Neutrophil (primary cell): ENCODE measurements around the gene SRRM4.

Experiments used
- H3K27ac ChIP-seq: fragments of 200-600 bp; sonication (generic); 2 replicates; pipeline ENCODE4 v1.5.1; 2016; ENCODE audit warnings: mild to moderate bottlenecking, moderate library complexity
- H3K27me3 ChIP-seq: fragments of 200-600 bp; sonication (generic); 2 replicates; pipeline ENCODE4 v1.6.0; 2016; ENCODE audit warnings: mild to moderate bottlenecking
- H3K36me3 ChIP-seq: fragments of 200-600 bp; sonication (generic); 2 replicates; pipeline ENCODE4 v1.5.1; 2017
- H3K4me1 ChIP-seq, 2 experiments: fragments of 200-600 bp in 1 of 2; sonication (generic) in 1 of 2; 1 replicate in 1 of 2; 2 replicates in 1 of 2; pipeline versions ENCODE4 v1.5.1 to v1.6.1; 2013 to 2016; ENCODE audit warnings: low read depth in 1 of 2, low read length in 1 of 2, mild to moderate bottlenecking in 1 of 2, moderate library complexity in 1 of 2; ENCODE audit not compliant: control insufficient read depth in 1 of 2, insufficient read depth in 1 of 2
- H3K4me3 ChIP-seq, 2 experiments: fragments of 200-600 bp in 1 of 2; sonication (generic) in 1 of 2; 1 replicate in 1 of 2; 2 replicates in 1 of 2; pipeline ENCODE4 v1.5.1; 2013 to 2016; ENCODE audit warnings: low read depth in 1 of 2, low read length in 1 of 2, mild to moderate bottlenecking in 1 of 2, moderate library complexity in 1 of 2
- H3K9me3 ChIP-seq: fragments of 200-600 bp; sonication (generic); 2 replicates; pipeline ENCODE4 v1.5.1; 2016
- TF ChIP-seq, protein P1 (sequence below): fragments of 200-600 bp; sonication (generic); IDR thresholded peaks from 2 replicates; pipeline ENCODE4 v1.5.1; 2016; ENCODE audit warnings: antibody characterized with exemption

The SRRM4 gene

DNA sequence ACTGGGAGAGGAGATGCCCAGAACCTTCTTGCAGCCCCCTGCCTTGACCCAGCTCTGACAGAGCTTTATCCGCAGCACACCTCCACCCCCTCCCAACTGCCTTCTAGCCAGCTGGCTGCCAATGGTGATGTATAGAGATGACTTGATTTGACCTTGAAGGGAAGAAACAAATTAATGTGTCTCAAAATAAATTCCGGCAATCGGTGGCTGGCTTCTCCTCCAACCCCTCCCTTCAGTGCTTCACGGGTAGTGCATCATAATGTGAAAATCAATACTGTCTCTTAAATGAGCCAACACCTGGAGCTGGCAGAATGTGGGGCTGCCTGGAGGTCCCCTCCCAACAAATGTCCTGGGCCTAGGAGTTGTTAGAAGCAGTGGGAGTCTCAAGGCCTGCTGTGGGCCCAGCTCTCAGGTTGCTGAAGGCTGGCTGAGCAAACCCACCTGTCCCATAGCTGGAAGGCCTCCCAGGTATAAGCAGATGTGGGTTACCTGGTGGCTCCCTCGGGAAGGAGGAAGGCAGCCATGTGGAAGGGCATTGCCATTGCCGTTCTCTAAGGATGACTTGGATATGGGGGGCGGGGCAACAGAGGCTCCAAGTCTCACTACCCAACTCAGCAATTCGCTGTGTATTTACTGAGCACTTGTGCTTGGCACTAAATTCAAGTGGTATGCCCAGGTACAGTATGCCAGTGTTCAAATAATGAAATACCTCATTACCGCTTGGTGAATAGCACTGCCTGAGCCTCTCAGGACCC lies 220.6 kb downstream of the SRRM4 start:
- TF ChIP-seq, protein P1, sequence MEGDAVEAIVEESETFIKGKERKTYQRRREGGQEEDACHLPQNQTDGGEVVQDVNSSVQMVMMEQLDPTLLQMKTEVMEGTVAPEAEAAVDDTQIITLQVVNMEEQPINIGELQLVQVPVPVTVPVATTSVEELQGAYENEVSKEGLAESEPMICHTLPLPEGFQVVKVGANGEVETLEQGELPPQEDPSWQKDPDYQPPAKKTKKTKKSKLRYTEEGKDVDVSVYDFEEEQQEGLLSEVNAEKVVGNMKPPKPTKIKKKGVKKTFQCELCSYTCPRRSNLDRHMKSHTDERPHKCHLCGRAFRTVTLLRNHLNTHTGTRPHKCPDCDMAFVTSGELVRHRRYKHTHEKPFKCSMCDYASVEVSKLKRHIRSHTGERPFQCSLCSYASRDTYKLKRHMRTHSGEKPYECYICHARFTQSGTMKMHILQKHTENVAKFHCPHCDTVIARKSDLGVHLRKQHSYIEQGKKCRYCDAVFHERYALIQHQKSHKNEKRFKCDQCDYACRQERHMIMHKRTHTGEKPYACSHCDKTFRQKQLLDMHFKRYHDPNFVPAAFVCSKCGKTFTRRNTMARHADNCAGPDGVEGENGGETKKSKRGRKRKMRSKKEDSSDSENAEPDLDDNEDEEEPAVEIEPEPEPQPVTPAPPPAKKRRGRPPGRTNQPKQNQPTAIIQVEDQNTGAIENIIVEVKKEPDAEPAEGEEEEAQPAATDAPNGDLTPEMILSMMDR = no peak
- H3K9me3 ChIP-seq = no peaks in the 10 kb centered on the region
- H3K27ac ChIP-seq = no peak overlapping the region
- H3K27me3 ChIP-seq = no peaks in the 10 kb centered on the region
- H3K4me1 ChIP-seq = no peaks in the 10 kb centered on the region
- no peak overlapping the region for H3K4me3 ChIP-seq
- no peaks in the 10 kb centered on the region for H3K36me3 ChIP-seq

DNA sequence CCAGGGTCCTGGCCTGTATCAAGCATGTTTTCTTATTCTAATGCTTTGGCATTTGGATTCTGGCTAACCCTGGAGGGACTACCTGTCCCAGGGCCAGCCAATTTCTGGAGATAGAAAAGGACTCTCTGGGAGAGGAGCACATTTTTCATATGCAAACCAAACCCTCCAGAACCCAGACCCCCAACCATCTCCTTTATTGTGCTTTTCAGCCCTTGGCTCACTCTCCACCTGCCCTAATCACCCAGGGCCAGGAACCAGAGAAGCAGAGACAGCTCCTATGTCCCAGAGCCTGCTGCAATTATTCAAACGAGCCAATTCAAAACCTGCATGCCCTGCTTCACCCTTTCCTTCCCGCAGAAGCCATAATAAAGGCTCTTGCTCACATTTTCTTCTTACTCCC lies 221.2 kb downstream of the SRRM4 start:
- H3K27me3 ChIP-seq = no peaks in the 10 kb centered on the region
- no peak overlapping the region for H3K27ac ChIP-seq
- H3K36me3 ChIP-seq = no peaks in the 10 kb centered on the region
- TF ChIP-seq, protein P1 = no peak
- H3K4me1 ChIP-seq = no peaks in the 10 kb centered on the region
- H3K9me3 ChIP-seq = no peaks in the 10 kb centered on the region
- no peak overlapping the region for H3K4me3 ChIP-seq

DNA sequence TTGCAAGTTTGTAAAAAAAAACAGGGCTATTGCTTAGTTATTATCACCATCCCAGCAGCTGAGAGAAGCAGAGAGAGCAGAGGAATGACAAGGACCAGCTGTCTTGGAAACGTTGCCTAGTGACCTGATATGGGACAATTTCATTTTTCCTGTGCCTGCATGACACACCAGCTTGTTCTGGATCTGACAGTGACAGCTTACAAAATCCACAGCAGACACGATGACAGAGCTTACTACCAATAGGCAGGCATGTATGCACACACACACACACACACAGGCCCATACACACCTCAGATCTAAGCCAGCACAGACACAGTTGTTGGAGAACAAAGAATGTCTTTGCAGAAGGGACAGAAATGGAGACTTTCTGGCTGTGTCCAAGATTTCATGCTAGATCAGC lies 222.8 kb downstream of the SRRM4 start:
- no peaks in the 10 kb centered on the region for H3K4me1 ChIP-seq
- no peak overlapping the region for H3K27ac ChIP-seq
- TF ChIP-seq, protein P1 = no peak
- H3K27me3 ChIP-seq = no peaks in the 10 kb centered on the region
- no peak overlapping the region for H3K4me3 ChIP-seq
- no peaks in the 10 kb centered on the region for H3K9me3 ChIP-seq
- H3K36me3 ChIP-seq = no peaks in the 10 kb centered on the region

DNA sequence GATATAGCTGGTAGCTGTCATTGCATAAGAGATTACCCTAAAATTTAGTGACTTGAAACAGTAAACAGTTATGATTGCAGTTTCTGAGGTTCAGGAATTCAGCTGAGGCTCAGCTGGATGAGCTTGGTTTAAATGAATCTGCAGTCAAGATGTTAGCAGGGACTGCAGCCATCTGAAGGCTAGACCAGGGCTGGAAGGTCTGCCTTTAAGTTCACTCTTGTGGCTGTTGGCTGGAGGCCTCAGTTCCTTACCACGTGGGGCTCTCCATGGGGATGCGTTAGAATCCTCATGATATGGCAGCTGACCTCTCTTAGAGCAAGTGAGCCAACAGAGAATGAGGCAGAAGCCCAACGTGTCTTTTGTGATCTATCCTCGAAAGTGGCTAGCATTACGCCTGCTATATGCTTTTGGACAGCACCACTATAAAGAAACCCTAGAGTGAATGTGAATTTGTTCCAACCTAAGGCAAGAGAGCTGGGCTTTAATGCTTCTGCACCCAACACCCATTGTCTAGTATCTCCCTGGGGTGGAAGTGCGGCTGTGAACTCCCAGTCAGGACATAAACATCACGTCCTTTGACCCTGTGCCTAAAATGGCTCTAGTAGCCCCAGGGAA lies 223.4 kb downstream of the SRRM4 start:
- no peaks in the 10 kb centered on the region for H3K9me3 ChIP-seq
- no peaks in the 10 kb centered on the region for H3K27me3 ChIP-seq
- H3K27ac ChIP-seq = no peak overlapping the region
- TF ChIP-seq, protein P1 = no peak
- no peaks in the 10 kb centered on the region for H3K4me1 ChIP-seq
- no peak overlapping the region for H3K4me3 ChIP-seq
- no peaks in the 10 kb centered on the region for H3K36me3 ChIP-seq

DNA sequence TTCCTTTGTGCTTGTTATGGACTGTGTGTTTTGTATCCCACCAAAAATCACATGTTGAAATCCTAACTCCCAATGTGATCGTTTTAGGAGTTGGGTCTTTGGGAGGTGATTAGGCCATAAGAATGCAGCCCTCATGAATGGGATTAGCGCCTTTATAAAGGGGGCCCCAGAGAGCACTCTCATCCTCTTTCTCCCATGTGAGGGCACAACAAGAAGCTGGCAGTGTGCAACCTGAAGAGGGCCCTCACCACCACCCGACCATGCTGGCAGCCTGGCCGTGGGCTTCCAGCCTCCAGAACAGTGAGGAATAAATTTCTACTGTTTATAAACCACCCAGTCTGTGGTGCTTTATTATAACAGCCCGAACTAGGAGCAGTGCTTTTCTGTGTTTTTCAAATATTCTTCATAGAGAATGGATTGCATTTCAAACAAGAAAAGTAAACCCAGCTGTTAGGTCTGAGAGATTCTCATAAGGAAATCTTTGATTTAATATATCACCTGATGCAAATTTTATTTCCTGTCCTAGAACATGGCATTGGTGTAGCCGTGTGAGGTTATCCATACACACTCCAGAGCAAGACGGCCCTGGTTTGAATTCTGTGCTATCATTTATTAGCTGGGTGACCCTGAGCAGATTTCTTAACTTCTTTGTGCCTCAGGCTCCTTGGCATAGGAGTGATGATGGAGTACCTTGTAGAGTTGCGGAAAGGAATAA lies 225.2 kb downstream of the SRRM4 start:
- Histone ChIP-seq H3K9me3 (no peaks in the 10 kb centered on the region), H3K4me1 (no peaks in the 10 kb centered on the region), H3K36me3 (no peaks in the 10 kb centered on the region), H3K27ac (no peak overlapping the region), H3K4me3 (no peak overlapping the region), H3K27me3 (no peaks in the 10 kb centered on the region)
- TF ChIP-seq, protein P1 = no peak
